ENCODE data around the gene MACROD1.

GRCh38 chr11:64150481-64151239 is 15.3 kb downstream of the MACROD1 start:
- no peak for TF ChIP-seq CTCF (IDR thresholded peaks at IDR 0.05; ENCODE audit: poor library complexity)
- no peak for TF ChIP-seq EZH2phosphoT487 (IDR thresholded peaks at IDR 0.05; ENCODE audit: low read depth, severe bottlenecking, unreplicated experiment)

All from hepatocyte (in vitro differentiated cells).